Muscle layer of duodenum (tissue), 2 donors: ENCODE results near the gene NANP.
"Not testable (repeated sequence)": the region's sequence is repeated elsewhere in the genome, so short reads cannot be mapped to it uniquely, and the experiment has no call there.

Experiments
- H3K27ac ChIP-seq: one replicate; pipeline ENCODE4 v1.7.0; 2013; ENCODE audit warnings: mild to moderate bottlenecking, low read length
- H3K27me3 ChIP-seq: one replicate; pipeline ENCODE4 v1.7.0; 2013; ENCODE audit warnings: low read depth, mild to moderate bottlenecking, control low read depth, low read length
- H3K36me3 ChIP-seq, 2 donors: one replicate each; pipeline ENCODE4 v1.7.0; 2013; ENCODE audit warnings: low read length in 2 of 2, control low read depth in 1 of 2, mild to moderate bottlenecking in 1 of 2; ENCODE audit not compliant: insufficient read depth in 2 of 2, control insufficient read depth in 1 of 2
- H3K4me1 ChIP-seq, 2 donors: one replicate each; pipeline ENCODE4 v1.7.0; 2013; ENCODE audit warnings: low read length in 2 of 2, mild to moderate bottlenecking in 2 of 2, control low read depth in 1 of 2, moderate library complexity in 1 of 2; ENCODE audit not compliant: insufficient read depth in 2 of 2, control insufficient read depth in 1 of 2
- H3K4me3 ChIP-seq, 2 donors: one replicate each; pipeline ENCODE4 v1.7.0; 2013; ENCODE audit warnings: low read length in 2 of 2, low read depth in 1 of 2, mild to moderate bottlenecking in 1 of 2
- H3K9me3 ChIP-seq, 2 donors: one replicate each; pipeline ENCODE4 v1.7.0; 2013; ENCODE audit warnings: low read length in 2 of 2, control low read depth in 1 of 2, mild to moderate bottlenecking in 1 of 2; ENCODE audit not compliant: control insufficient read depth in 1 of 2
- donor health status: healthy.

The NANP gene

GRCh38 chr20:25583607-25584006 is 40.2 kb downstream of the NANP start:
- H3K9me3 ChIP-seq, H3K4me1 ChIP-seq, H3K27ac ChIP-seq, H3K36me3 ChIP-seq, H3K4me3 ChIP-seq, H3K27me3 ChIP-seq: not testable (repeated sequence)

- Histone ChIP-seq H3K36me3 (no peaks in the 10 kb centered on the region), H3K4me1 (peaks cover 3 to 5% of the 10 kb centered on the region in 2 donors), H3K4me3 (no peak overlapping the region), H3K27me3 (no peaks in the 10 kb centered on the region), H3K9me3 (no peaks in the 10 kb centered on the region), H3K27ac (no peak overlapping the region)
Observed at GRCh38 chr20:25580711-25581110, 43.1 kb downstream of the NANP start.

GRCh38 chr20:25579081-25579770 is 44.6 kb downstream of the NANP start:
- no peaks in the 10 kb centered on the region for H3K36me3 ChIP-seq
- no peaks in the 10 kb centered on the region for H3K9me3 ChIP-seq
- no peak overlapping the region for H3K4me3 ChIP-seq
- no peak overlapping the region for H3K27ac ChIP-seq
- H3K4me1 ChIP-seq = peaks cover 0 to 5% of the 10 kb centered on the region in 2 donors
- H3K27me3 ChIP-seq = no peaks in the 10 kb centered on the region

GRCh38 chr20:25576783-25577530 is 46.9 kb downstream of the NANP start:
- Histone ChIP-seq H3K4me1 (peaks cover 0 to 5% of the 10 kb centered on the region in 2 donors), H3K27me3 (no peaks in the 10 kb centered on the region), H3K4me3 (no peak overlapping the region), H3K27ac (no peak overlapping the region), H3K9me3 (no peaks in the 10 kb centered on the region), H3K36me3 (no peaks in the 10 kb centered on the region)

- no peaks in the 10 kb centered on the region for H3K36me3 ChIP-seq
- H3K27me3 ChIP-seq = no peaks in the 10 kb centered on the region
- no peak overlapping the region for H3K4me3 ChIP-seq
- no peaks in the 10 kb centered on the region for H3K4me1 ChIP-seq
- H3K27ac ChIP-seq = no peak overlapping the region
- no peaks in the 10 kb centered on the region for H3K9me3 ChIP-seq
Observed at GRCh38 chr20:25574411-25574810, 49.4 kb downstream of the NANP start.

GRCh38 chr20:25573288-25574251 is 50.2 kb downstream of the NANP start:
- no peaks in the 10 kb centered on the region for H3K27me3 ChIP-seq
- no peak overlapping the region for H3K4me3 ChIP-seq
- H3K9me3 ChIP-seq = no peaks in the 10 kb centered on the region
- no peaks in the 10 kb centered on the region for H3K4me1 ChIP-seq
- H3K27ac ChIP-seq = no peak overlapping the region
- no peaks in the 10 kb centered on the region for H3K36me3 ChIP-seq

- H3K27ac ChIP-seq = no peak overlapping the region
- H3K4me3 ChIP-seq = no peak overlapping the region
- no peaks in the 10 kb centered on the region for H3K36me3 ChIP-seq
- H3K9me3 ChIP-seq = no peaks in the 10 kb centered on the region
- no peaks in the 10 kb centered on the region for H3K4me1 ChIP-seq
- H3K27me3 ChIP-seq = no peaks in the 10 kb centered on the region
Observed at GRCh38 chr20:25571817-25572216, 52.0 kb downstream of the NANP start.

- H3K4me1 ChIP-seq = no peaks in the 10 kb centered on the region
- H3K27ac ChIP-seq = no peak overlapping the region
- H3K36me3 ChIP-seq = no peaks in the 10 kb centered on the region
- H3K27me3 ChIP-seq = no peaks in the 10 kb centered on the region
- no peak overlapping the region for H3K4me3 ChIP-seq
- H3K9me3 ChIP-seq = no peaks in the 10 kb centered on the region
Observed at GRCh38 chr20:25571240-25571639, 52.6 kb downstream of the NANP start.

GRCh38 chr20:25570148-25570530 is 53.7 kb downstream of the NANP start:
- no peaks in the 10 kb centered on the region for H3K27me3 ChIP-seq
- H3K27ac ChIP-seq = no peak overlapping the region
- H3K4me1 ChIP-seq = no peaks in the 10 kb centered on the region
- H3K36me3 ChIP-seq = no peaks in the 10 kb centered on the region
- H3K9me3 ChIP-seq = no peaks in the 10 kb centered on the region
- H3K4me3 ChIP-seq = no peak overlapping the region

- Histone ChIP-seq H3K4me1 (no peaks in the 10 kb centered on the region), H3K36me3 (no peaks in the 10 kb centered on the region), H3K9me3 (no peaks in the 10 kb centered on the region), H3K27ac (no peak overlapping the region), H3K27me3 (no peaks in the 10 kb centered on the region), H3K4me3 (no peak overlapping the region)
Observed at GRCh38 chr20:25567286-25567685, 56.5 kb downstream of the NANP start.

GRCh38 chr20:25566821-25567220 is 57.0 kb downstream of the NANP start:
- H3K4me3 ChIP-seq = no peak overlapping the region

More at GRCh38 chr20:25566821-25567220, 57.0 kb downstream of the NANP start:
- Histone ChIP-seq H3K36me3 (no peaks in the 10 kb centered on the region), H3K9me3 (no peaks in the 10 kb centered on the region), H3K27me3 (no peaks in the 10 kb centered on the region), H3K4me1 (no peaks in the 10 kb centered on the region), H3K27ac (no peak overlapping the region)
